ENCODE measurements around the gene COA3. TPM values are rescaled to one million over a fixed set of nuclear protein-coding genes. Genes with fewer than 3 reads are reported as not detected.
"Not testable (repeated sequence)": the region's sequence is repeated elsewhere in the genome, so short reads cannot be mapped to it uniquely, and the experiment has no call there.

The COA3 gene
- total RNA-seq, 1 experiment from 2014 or later = 89.7 TPM

- Histone ChIP-seq H3K27me3 (ENCODE audit: control insufficient read depth, insufficient read depth, low read length) (peaks cover 22% of the 10 kb centered on the region), H3K4me3 (ENCODE audit: insufficient read depth, low read depth, low read length) (peak overlapping the region; percentile 61), H3K36me3 (replicated peaks; ENCODE audit: control insufficient read depth, insufficient read depth, low read length) (peaks cover 9% of the 10 kb centered on the region)
- no peak for DNase-seq
These were observed 17.5 kb downstream of the COA3 start for GRCh38 chr17:42780851-42781638.

- Histone ChIP-seq H3K4me3 (ENCODE audit: insufficient read depth, low read depth, low read length) (peak within 1 kb of the TSS; percentile 61), H3K36me3 (replicated peaks; ENCODE audit: control insufficient read depth, insufficient read depth, low read length) (peaks cover 16% of the 10 kb centered on the region), H3K27me3 (ENCODE audit: control insufficient read depth, insufficient read depth, low read length) (peaks cover 22% of the 10 kb centered on the region)
- peak; percentile 95 for DNase-seq
These were observed 18.3 kb downstream of the COA3 start, which contains the start of gene WNK4 for GRCh38 chr17:42779936-42780850. Gene WNK4 (plus strand): TSS chr17:42780610. CDS start chr17:42780699, 89 bp downstream.

- H3K27me3 ChIP-seq (ENCODE audit: control insufficient read depth, insufficient read depth, low read length) = peaks cover 22% of the 10 kb centered on the region
- H3K4me3 ChIP-seq (ENCODE audit: insufficient read depth, low read depth, low read length) = no peak overlapping the region; the same call in 1 of the 2 replicates
- H3K36me3 ChIP-seq (replicated peaks; ENCODE audit: control insufficient read depth, insufficient read depth, low read length) = peaks cover 16% of the 10 kb centered on the region
- no peak for DNase-seq
These were observed 19.1 kb downstream of the COA3 start for GRCh38 chr17:42779304-42779935.

GRCh38 chr17:42778570-42778969 lies 19.9 kb downstream of the COA3 start:
- H3K27me3 ChIP-seq (ENCODE audit: control insufficient read depth, insufficient read depth, low read length) = peaks cover 22% of the 10 kb centered on the region
- no peak for DNase-seq
- H3K36me3 ChIP-seq (replicated peaks; ENCODE audit: control insufficient read depth, insufficient read depth, low read length) = peaks cover 16% of the 10 kb centered on the region
- H3K4me3 ChIP-seq (ENCODE audit: insufficient read depth, low read depth, low read length) = no peak overlapping the region

- Histone ChIP-seq H3K27me3 (ENCODE audit: control insufficient read depth, insufficient read depth, low read length) (no peaks in the 10 kb centered on the region), H3K4me3 (ENCODE audit: insufficient read depth, low read depth, low read length) (no peak overlapping the region)
These were observed 22.9 kb downstream of the COA3 start for GRCh38 chr17:42775534-42776098.

GRCh38 chr17:42774066-42774745 lies 24.3 kb downstream of the COA3 start:
- Histone ChIP-seq H3K27me3 (ENCODE audit: control insufficient read depth, insufficient read depth, low read length) (no peaks in the 10 kb centered on the region), H3K4me3 (ENCODE audit: insufficient read depth, low read depth, low read length) (peak overlapping the region; percentile 69), H3K36me3 (replicated peaks; ENCODE audit: control insufficient read depth, insufficient read depth, low read length) (peaks cover 16% of the 10 kb centered on the region)
- no peak for DNase-seq

More at GRCh38 chr17:42775534-42776098, 22.9 kb downstream of the COA3 start:
- H3K36me3 ChIP-seq (replicated peaks; ENCODE audit: control insufficient read depth, insufficient read depth, low read length) = peaks cover 16% of the 10 kb centered on the region
- no peak for DNase-seq

GRCh38 chr17:42773290-42774035 lies 25.0 kb downstream of the COA3 start, which contains the start of gene VPS25:
Gene VPS25 (plus strand): TSS chr17:42773449. CDS start chr17:42773476, 27 bp downstream.
- H3K27me3 ChIP-seq (ENCODE audit: control insufficient read depth, insufficient read depth, low read length) = no peaks in the 10 kb centered on the region
- DNase-seq = peak; percentile 88
- peaks cover 14% of the 10 kb centered on the region for H3K36me3 ChIP-seq (replicated peaks; ENCODE audit: control insufficient read depth, insufficient read depth, low read length)
- H3K4me3 ChIP-seq (ENCODE audit: insufficient read depth, low read depth, low read length) = peak within 1 kb of the TSS; percentile 69

- H3K27me3 ChIP-seq (ENCODE audit: control insufficient read depth, insufficient read depth, low read length) = no peaks in the 10 kb centered on the region; the same call in 1 of the 2 replicates
- no peak for DNase-seq
- H3K4me3 ChIP-seq (ENCODE audit: insufficient read depth, low read depth, low read length) = peak overlapping the region; percentile 69; the same call in 1 of the 2 replicates
- peaks cover 12% of the 10 kb centered on the region for H3K36me3 ChIP-seq (replicated peaks; ENCODE audit: control insufficient read depth, insufficient read depth, low read length)
These were observed 25.6 kb downstream of the COA3 start for GRCh38 chr17:42772945-42773289.

GRCh38 chr17:42769964-42770363 lies 28.5 kb downstream of the COA3 start:
- not testable (repeated sequence) for H3K4me3 ChIP-seq (ENCODE audit: insufficient read depth, low read depth, low read length); H3K36me3 ChIP-seq (replicated peaks; ENCODE audit: control insufficient read depth, insufficient read depth, low read length); DNase-seq; H3K27me3 ChIP-seq (ENCODE audit: control insufficient read depth, insufficient read depth, low read length)

GRCh38 chr17:42768006-42768405 lies 30.5 kb downstream of the COA3 start:
- H3K27me3 ChIP-seq (ENCODE audit: control insufficient read depth, insufficient read depth, low read length); H3K4me3 ChIP-seq (ENCODE audit: insufficient read depth, low read depth, low read length); H3K36me3 ChIP-seq (replicated peaks; ENCODE audit: control insufficient read depth, insufficient read depth, low read length); DNase-seq: not testable (repeated sequence)

GRCh38 chr17:42767512-42767911 lies 31.0 kb downstream of the COA3 start:
- H3K4me3 ChIP-seq (ENCODE audit: insufficient read depth, low read depth, low read length) = no peak overlapping the region
- DNase-seq = no peak
- H3K36me3 ChIP-seq (replicated peaks; ENCODE audit: control insufficient read depth, insufficient read depth, low read length) = no peaks in the 10 kb centered on the region
- H3K27me3 ChIP-seq (ENCODE audit: control insufficient read depth, insufficient read depth, low read length) = peaks cover under 1% of the 10 kb centered on the region; the same call in 1 of the 2 replicates

GRCh38 chr17:42766124-42766523 lies 32.4 kb downstream of the COA3 start:
- peaks cover 13% of the 10 kb centered on the region for H3K27me3 ChIP-seq (ENCODE audit: control insufficient read depth, insufficient read depth, low read length)
- no peaks in the 10 kb centered on the region for H3K36me3 ChIP-seq (replicated peaks; ENCODE audit: control insufficient read depth, insufficient read depth, low read length)
- no peak overlapping the region for H3K4me3 ChIP-seq (ENCODE audit: insufficient read depth, low read depth, low read length)
- DNase-seq = no peak

- DNase-seq = no peak
- Histone ChIP-seq H3K4me3 (ENCODE audit: insufficient read depth, low read depth, low read length) (peak overlapping the region; percentile 59), H3K36me3 (replicated peaks; ENCODE audit: control insufficient read depth, insufficient read depth, low read length) (no peaks in the 10 kb centered on the region), H3K27me3 (ENCODE audit: control insufficient read depth, insufficient read depth, low read length) (peaks cover 28% of the 10 kb centered on the region)
These were observed 36.9 kb downstream of the COA3 start for GRCh38 chr17:42761638-42762037.

Data from H7 (cell line).